ENCODE data around the gene LRRC8E. TPM values are rescaled to one million over a fixed set of nuclear protein-coding genes. Genes with fewer than 3 reads are reported as not detected.
A peak's percentile ranks its signal among the peaks of the same experiment; 100 is the strongest.

The LRRC8E gene
- total RNA-seq, 1 experiment from 2014 or later = 2.6 TPM

GRCh38 chr19:7932276-7932929 lies 44.1 kb downstream of the LRRC8E start:
- DNase-seq (ENCODE audit: low spot score) = no peak

- no peak for DNase-seq (ENCODE audit: low spot score)
Observed at GRCh38 chr19:7932930-7933300, 44.6 kb downstream of the LRRC8E start.

DNA sequence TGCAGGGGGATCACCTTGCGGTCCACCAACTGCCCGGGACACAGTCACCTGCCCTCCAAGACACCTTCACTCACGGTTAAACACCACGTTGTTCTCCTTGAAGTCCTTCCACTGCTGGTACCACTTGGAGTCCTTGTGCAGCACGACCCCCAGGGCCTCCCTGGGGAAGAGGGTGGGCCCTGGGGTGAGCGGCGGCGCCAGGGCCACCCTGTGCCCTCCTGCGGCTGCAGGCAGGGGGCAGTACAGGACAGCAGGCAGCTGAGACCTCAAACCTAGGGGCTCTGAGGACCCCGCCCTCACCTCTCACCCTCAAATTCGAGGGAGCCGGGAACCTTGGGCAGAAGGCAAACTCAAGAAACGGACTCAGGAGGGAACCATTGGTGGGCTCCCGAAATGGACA lies 45.1 kb downstream of the LRRC8E start:
- DNase-seq (ENCODE audit: low spot score) = no peak

DNA sequence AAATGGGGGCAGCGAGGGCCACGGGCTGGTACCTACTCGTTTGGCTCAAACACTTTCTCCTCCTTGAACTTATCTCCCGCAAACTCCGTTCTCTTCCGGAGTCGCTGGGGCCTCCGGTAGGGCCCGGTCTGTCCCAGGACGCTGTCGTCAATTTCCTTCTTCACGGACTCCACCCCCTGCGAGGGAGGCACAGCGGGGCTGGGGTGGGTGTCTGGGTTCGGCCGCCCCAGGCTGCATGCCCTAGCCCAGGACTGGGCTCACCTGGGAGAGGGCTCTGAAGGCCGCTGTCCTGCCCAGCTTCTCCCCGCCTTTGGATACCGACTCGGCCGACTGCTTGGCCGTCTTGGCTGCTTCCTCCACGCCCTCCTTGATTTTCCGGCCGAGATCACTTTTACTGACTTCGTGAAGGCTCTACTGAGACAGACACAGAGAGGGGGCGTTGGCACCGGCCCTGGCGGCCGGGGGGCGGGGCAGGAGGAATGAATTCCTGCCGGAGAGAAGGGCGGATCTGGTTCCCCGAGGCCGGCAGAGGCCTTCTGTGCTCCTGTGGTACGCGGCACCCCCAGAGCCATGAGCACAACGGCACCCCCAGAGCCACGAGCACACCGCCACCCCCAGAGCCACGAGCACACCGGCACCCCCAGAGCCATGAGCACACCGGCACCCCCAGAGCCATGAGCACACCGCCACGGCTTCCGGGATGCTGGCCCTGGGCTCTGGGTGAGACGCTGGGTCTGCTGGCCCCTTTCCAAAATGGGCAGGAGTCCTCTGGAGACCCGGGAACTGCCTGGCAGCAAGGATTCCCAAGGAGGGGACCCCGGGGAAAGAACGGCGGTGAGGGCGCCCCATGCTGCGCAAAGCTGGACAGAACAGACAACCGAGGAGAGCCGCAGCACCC lies 45.8 kb downstream of the LRRC8E start:
- no peak for DNase-seq (ENCODE audit: low spot score)

DNA sequence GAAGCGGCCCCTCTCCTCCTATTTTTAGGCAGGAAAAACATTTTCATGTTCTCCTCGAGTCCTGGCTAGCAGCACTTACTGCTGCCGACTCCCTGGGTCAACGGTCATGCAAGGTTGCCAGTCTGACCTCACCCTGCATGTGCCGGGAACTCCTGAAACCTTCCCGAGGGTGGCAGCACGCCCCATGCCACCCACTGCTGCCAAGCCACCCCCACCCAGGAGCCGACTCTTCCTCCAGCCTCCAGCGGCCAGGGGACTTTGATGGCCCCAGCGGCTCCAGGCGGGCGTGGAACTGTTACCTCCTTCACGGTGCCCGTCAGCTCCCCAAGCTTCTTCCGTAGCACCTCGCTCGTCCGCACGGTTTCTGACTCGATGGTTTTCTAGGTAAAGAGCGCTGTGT lies 46.5 kb downstream of the LRRC8E start:
- DNase-seq (ENCODE audit: low spot score) = no peak

- DNase-seq (ENCODE audit: low spot score) = no peak
Observed at GRCh38 chr19:7940841-7941240, 52.5 kb downstream of the LRRC8E start.

GRCh38 chr19:7941895-7942596 lies 53.7 kb downstream of the LRRC8E start:
- DNase-seq (ENCODE audit: low spot score) = no peak

- no peak for DNase-seq (ENCODE audit: low spot score)
Observed at GRCh38 chr19:7942981-7943443, 54.7 kb downstream of the LRRC8E start.

- DNase-seq (ENCODE audit: low spot score) = peak; percentile 100
Observed at GRCh38 chr19:7943444-7944176, 55.3 kb downstream of the LRRC8E start, which contains the start of gene TIMM44. TSS of gene TIMM44 (minus strand) at chr19:7943666. CDS start at chr19:7943651, 15 bp downstream.

- peak; percentile 90 for DNase-seq (ENCODE audit: low spot score)
Observed at GRCh38 chr19:7944177-7944761, 56.0 kb downstream of the LRRC8E start.

GRCh38 chr19:7947939-7948338 lies 59.6 kb downstream of the LRRC8E start:
- peak; percentile 55 for DNase-seq (ENCODE audit: low spot score)

Other genes with a start within 250 kb of the LRRC8E start
- gene RETN, start 219.5 kb upstream of the LRRC8E start, total RNA-seq (2014; rRNA removed; shearing (Covaris generic)) = not detected in 2 replicates
- gene MCEMP1, start 211.4 kb upstream of the LRRC8E start, total RNA-seq (2014; rRNA removed; shearing (Covaris generic)) = not detected in 2 replicates
- gene TRAPPC5, start 207.7 kb upstream of the LRRC8E start, total RNA-seq (2014; rRNA removed; shearing (Covaris generic)) = 90.6 and 139 TPM in 2 replicates
- gene FCER2, start 186.4 kb upstream of the LRRC8E start, total RNA-seq (2014; rRNA removed; shearing (Covaris generic)) = not detected in 2 replicates
- gene CLEC4G, start 156.4 kb upstream of the LRRC8E start, total RNA-seq (2014; rRNA removed; shearing (Covaris generic)) = not detected in 2 replicates
- 0.10 TPM in 1 of 2 replicates, not detected in the other for gene CD209, start 141.0 kb upstream of the LRRC8E start, total RNA-seq (2014; rRNA removed; shearing (Covaris generic))
- gene CLEC4M, start 125.3 kb upstream of the LRRC8E start, total RNA-seq (2014; rRNA removed; shearing (Covaris generic)) = not detected in 2 replicates
- 7.9 and 12.6 TPM in 2 replicates for gene EVI5L, start 58.3 kb upstream of the LRRC8E start, total RNA-seq (2014; rRNA removed; shearing (Covaris generic))
- gene PRR36, start 14.1 kb upstream of the LRRC8E start, total RNA-seq (2014; rRNA removed; shearing (Covaris generic)) = 0.04 TPM in 1 of 2 replicates, not detected in the other
- 2.9 and 4.2 TPM in 2 replicates for gene MAP2K7, start 15.4 kb downstream of the LRRC8E start, total RNA-seq (2014; rRNA removed; shearing (Covaris generic))
- gene TGFBR3L, start 26.3 kb downstream of the LRRC8E start, total RNA-seq (2014; rRNA removed; shearing (Covaris generic)) = not detected in 2 replicates
- 23.5 and 27.0 TPM in 2 replicates for gene SNAPC2, start 31.8 kb downstream of the LRRC8E start, total RNA-seq (2014; rRNA removed; shearing (Covaris generic))
- 3.6 and 11.5 TPM in 2 replicates for gene CTXN1, start 37.6 kb downstream of the LRRC8E start, total RNA-seq (2014; rRNA removed; shearing (Covaris generic))
- 64.9 and 86.8 TPM in 2 replicates for gene TIMM44, start 55.2 kb downstream of the LRRC8E start, total RNA-seq (2014; rRNA removed; shearing (Covaris generic))
- gene ELAVL1, start 117.1 kb downstream of the LRRC8E start, total RNA-seq (2014; rRNA removed; shearing (Covaris generic)) = 61.0 and 71.7 TPM in 2 replicates
- gene CCL25, start 164.2 kb downstream of the LRRC8E start, total RNA-seq (2014; rRNA removed; shearing (Covaris generic)) = not detected in 2 replicates